Trophoblast cell (in vitro differentiated cells and primary cell): Measurements from ENCODE around the gene TERF2IP.
A peak's percentile ranks its signal among the peaks of the same experiment; 100 is the strongest.

Source experiments
- DNase-seq, 2 donors: peaks; one replicate each; pipeline ENCODE4 v3.0.0-alpha.2; 2016
- H2AFZ ChIP-seq: 2 replicates; pipeline ENCODE4 v1.6.1; 2013; ENCODE audit warnings: low read length, moderate library complexity, mild to moderate bottlenecking; ENCODE audit not compliant: insufficient read depth, poor library complexity
- H2AK5ac ChIP-seq: 2 replicates; pipeline ENCODE4 v1.6.1; 2013; ENCODE audit warnings: mild to moderate bottlenecking, low read length
- H2BK120ac ChIP-seq: 2 replicates; pipeline ENCODE4 v1.6.1; 2013; ENCODE audit warnings: low read length, mild to moderate bottlenecking, moderate library complexity; ENCODE audit not compliant: insufficient read depth, poor library complexity
- H2BK12ac ChIP-seq: 2 replicates; pipeline ENCODE4 v1.6.1; 2013; ENCODE audit warnings: mild to moderate bottlenecking, low read length, moderate library complexity
- H2BK5ac ChIP-seq: 2 replicates; pipeline ENCODE4 v1.6.1; 2013; ENCODE audit warnings: low read length, low read depth, moderate library complexity, mild to moderate bottlenecking; ENCODE audit not compliant: poor library complexity
- H3K14ac ChIP-seq: 2 replicates; pipeline ENCODE4 v1.6.1; 2013; ENCODE audit warnings: mild to moderate bottlenecking, low read length
- H3K18ac ChIP-seq: 2 replicates; pipeline ENCODE4 v1.6.1; 2013; ENCODE audit warnings: mild to moderate bottlenecking, low read length
- H3K23ac ChIP-seq: 2 replicates; pipeline ENCODE4 v1.6.1; 2013; ENCODE audit warnings: low read length
- H3K27ac ChIP-seq: 2 replicates; pipeline ENCODE4 v1.5.1; 2013; ENCODE audit warnings: low read depth, mild to moderate bottlenecking, inconsistent platforms, low read length, moderate library complexity
- H3K27me3 ChIP-seq: 2 replicates; pipeline ENCODE4 v1.6.1; 2013; ENCODE audit warnings: inconsistent platforms, mild to moderate bottlenecking, low read length, moderate library complexity; ENCODE audit not compliant: insufficient read depth
- H3K36me3 ChIP-seq, 2 experiments: 1 replicate in 1 of 2; 2 replicates in 1 of 2; pipeline ENCODE4 v1.6.1; 2013; ENCODE audit warnings: low read length in 2 of 2, mild to moderate bottlenecking in 2 of 2, moderate library complexity in 1 of 2; ENCODE audit not compliant: insufficient read depth in 2 of 2, control insufficient read depth in 1 of 2
- H3K4ac ChIP-seq: 2 replicates; pipeline ENCODE4 v1.6.1; 2013; ENCODE audit warnings: low read depth, mild to moderate bottlenecking, low read length, moderate library complexity
- H3K4me1 ChIP-seq, 2 experiments: 1 replicate in 1 of 2; 2 replicates in 1 of 2; pipeline ENCODE4 v1.6.1; 2013; ENCODE audit warnings: low read length in 2 of 2, mild to moderate bottlenecking in 2 of 2, moderate library complexity in 1 of 2; ENCODE audit not compliant: insufficient read depth in 2 of 2, control insufficient read depth in 1 of 2
- H3K4me2 ChIP-seq: 2 replicates; pipeline ENCODE4 v1.6.1; 2013; ENCODE audit warnings: inconsistent platforms, mild to moderate bottlenecking, low read length, moderate library complexity
- H3K4me3 ChIP-seq: 2 replicates; pipeline ENCODE4 v1.5.1; 2013; ENCODE audit warnings: mild to moderate bottlenecking, low read depth, low read length, inconsistent platforms
- H3K79me1 ChIP-seq: one replicate; pipeline ENCODE4 v1.6.1; 2013; ENCODE audit warnings: low read length
- H3K79me2 ChIP-seq: 2 replicates; pipeline ENCODE4 v1.6.1; 2013; ENCODE audit warnings: low read length, mild to moderate bottlenecking; ENCODE audit not compliant: control insufficient read depth, insufficient read depth, poor library complexity
- H3K9ac ChIP-seq: 2 replicates; pipeline ENCODE4 v1.6.1; 2013; ENCODE audit warnings: mild to moderate bottlenecking, low read length
- H3K9me3 ChIP-seq: 2 replicates; pipeline ENCODE4 v1.6.1; 2013; ENCODE audit warnings: low read depth, mild to moderate bottlenecking, control low read depth, inconsistent platforms, low read length; ENCODE audit not compliant: insufficient read depth
- H4K12ac ChIP-seq: 2 replicates; pipeline ENCODE4 v1.6.1; 2013; ENCODE audit warnings: low read depth, mild to moderate bottlenecking, low read length, moderate library complexity
- H4K8ac ChIP-seq: 2 replicates; pipeline ENCODE4 v1.6.1; 2013; ENCODE audit warnings: low read depth, mild to moderate bottlenecking, low read length, moderate library complexity
- H4K91ac ChIP-seq: one replicate; pipeline ENCODE4 v1.6.1; 2013; ENCODE audit warnings: low read depth, mild to moderate bottlenecking, low read length, moderate library complexity
- WGBS: extraction: QIAGEN DNeasy Blood & Tissue Kit; methylation state at CpG from one replicate; pipeline ENCODE4 v1.1.7; 2013; ENCODE audit warnings: missing lambda C conversion rate; ENCODE audit not compliant: insufficient read length, insufficient coverage; ENCODE audit errors: extremely low coverage; 5-methylcytosine and 5-hydroxymethylcytosine counted together

Gene TERF2IP

DNA sequence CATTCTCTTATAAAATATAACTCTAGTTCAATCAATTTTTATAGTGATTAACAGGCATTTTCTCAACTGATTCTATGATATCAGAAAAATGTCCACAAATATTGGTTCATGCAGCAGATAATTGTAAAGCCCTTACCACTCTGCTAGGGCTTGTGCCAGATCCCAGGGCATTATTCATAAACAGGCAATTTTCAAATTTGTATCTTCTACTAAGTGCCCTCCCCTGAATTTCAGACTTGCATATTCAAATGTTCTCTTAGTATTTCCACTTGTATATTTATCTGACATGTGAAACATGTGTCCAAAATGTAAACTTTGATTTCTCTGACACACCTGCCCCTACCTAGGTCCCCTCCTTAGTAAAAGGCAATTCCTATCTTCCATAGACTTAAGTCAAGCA, 19.9 kb downstream of the TERF2IP start:
- no peak overlapping the region for H4K91ac ChIP-seq
- H4K12ac ChIP-seq, result no peak overlapping the region
- no peaks in the 10 kb centered on the region for H3K79me2 ChIP-seq
- H3K27me3 ChIP-seq, result no peaks in the 10 kb centered on the region
- no peak overlapping the region for H3K4me2 ChIP-seq
- no peak overlapping the region for H3K18ac ChIP-seq
- no peaks in the 10 kb centered on the region for H3K4me1 ChIP-seq
- H2BK5ac ChIP-seq, result no peak overlapping the region
- H2AFZ ChIP-seq, result no peak overlapping the region
- no peak overlapping the region for H3K14ac ChIP-seq
- H3K9me3 ChIP-seq, result no peaks in the 10 kb centered on the region
- no peak overlapping the region for H3K9ac ChIP-seq
- H3K4me3 ChIP-seq, result no peak overlapping the region
- no peak overlapping the region for H3K27ac ChIP-seq
- DNase-seq, result no peak
- no peaks in the 10 kb centered on the region for H3K79me1 ChIP-seq
- no peaks in the 10 kb centered on the region for H3K36me3 ChIP-seq
- no peak overlapping the region for H2BK12ac ChIP-seq
- no peak overlapping the region for H4K8ac ChIP-seq
- no peak overlapping the region for H3K4ac ChIP-seq
- H3K23ac ChIP-seq, result no peak overlapping the region
- H2BK120ac ChIP-seq, result no peak overlapping the region
- no peak overlapping the region for H2AK5ac ChIP-seq

DNA sequence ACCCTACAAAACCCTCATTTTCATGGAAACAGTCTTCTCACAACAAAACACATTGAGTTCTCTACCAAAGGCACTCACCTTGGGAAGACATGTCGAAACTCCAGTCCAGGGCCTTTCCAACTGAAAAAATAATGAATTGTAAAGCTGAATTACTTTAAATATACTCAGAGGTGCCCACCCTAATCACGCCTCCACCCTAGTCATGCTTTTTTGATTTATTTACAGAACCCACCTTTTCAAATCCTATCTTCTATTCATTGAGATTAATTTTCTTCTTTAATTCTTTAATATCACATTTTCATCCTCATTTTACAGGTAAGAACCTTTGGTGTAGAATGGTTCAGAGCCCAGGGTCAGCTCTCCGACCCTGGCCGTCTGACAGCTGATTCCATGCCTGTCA, 29.3 kb downstream of the TERF2IP start, which contains the start of gene CPHXL2:
TSS of gene CPHXL2 (minus strand) at position 101 of the 400 bp plus-strand sequence. CDS start at position 91, 10 bp downstream.
- no peak within 1 kb of the TSS for H2BK5ac ChIP-seq
- H2AFZ ChIP-seq, result no peak within 1 kb of the TSS
- no peaks in the 10 kb centered on the region for H3K9me3 ChIP-seq
- H3K79me1 ChIP-seq, result no peaks in the 10 kb centered on the region
- no peak for DNase-seq
- H3K14ac ChIP-seq, result no peak within 1 kb of the TSS
- H2AK5ac ChIP-seq, result no peak within 1 kb of the TSS
- no peak within 1 kb of the TSS for H4K8ac ChIP-seq
- H3K23ac ChIP-seq, result no peak within 1 kb of the TSS
- H3K27ac ChIP-seq, result no peak within 1 kb of the TSS
- no peak within 1 kb of the TSS for H2BK120ac ChIP-seq
- H4K12ac ChIP-seq, result no peak within 1 kb of the TSS
- H3K4ac ChIP-seq, result no peak within 1 kb of the TSS
- no peak within 1 kb of the TSS for H3K4me2 ChIP-seq
- no peak within 1 kb of the TSS for H3K4me3 ChIP-seq
- H3K4me1 ChIP-seq, result no peaks in the 10 kb centered on the region
- H3K36me3 ChIP-seq, result no peaks in the 10 kb centered on the region
- no peak within 1 kb of the TSS for H4K91ac ChIP-seq
- no peaks in the 10 kb centered on the region for H3K27me3 ChIP-seq
- H3K18ac ChIP-seq, result no peak within 1 kb of the TSS
- WGBS, result no CpG with 5 or more reads among the region's 4 CpGs
- H3K79me2 ChIP-seq, result no peaks in the 10 kb centered on the region
- H2BK12ac ChIP-seq, result no peak within 1 kb of the TSS
- no peak within 1 kb of the TSS for H3K9ac ChIP-seq

DNA sequence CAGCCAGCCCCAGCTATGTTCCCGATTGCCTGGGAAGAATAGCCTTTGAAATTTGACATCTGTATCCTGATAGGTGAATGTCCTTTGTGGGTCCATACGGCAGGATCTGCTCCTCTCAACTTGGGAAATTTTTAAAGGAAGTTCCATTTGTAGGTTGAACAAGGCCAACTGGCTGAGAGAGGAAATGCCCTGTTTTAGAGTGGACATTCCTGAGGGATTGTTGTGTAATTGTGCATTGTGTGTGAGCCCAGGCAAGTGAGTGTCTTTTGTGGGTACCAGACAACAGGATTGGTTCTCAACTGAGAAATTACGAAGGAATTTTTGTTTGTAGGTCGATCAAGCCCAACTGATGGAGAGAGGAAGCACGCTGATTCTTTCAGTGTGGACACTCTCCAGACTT, 31.8 kb downstream of the TERF2IP start:
- peaks cover 9% of the 10 kb centered on the region for H3K9me3 ChIP-seq
- no peak overlapping the region for H2BK5ac ChIP-seq
- no peak overlapping the region for H2BK120ac ChIP-seq
- H3K27ac ChIP-seq, result no peak overlapping the region
- WGBS, result no CpG with 5 or more reads among the region's 5 CpGs
- no peaks in the 10 kb centered on the region for H3K79me1 ChIP-seq
- H3K79me2 ChIP-seq, result no peaks in the 10 kb centered on the region
- H4K8ac ChIP-seq, result no peak overlapping the region
- no peak overlapping the region for H3K4me2 ChIP-seq
- H3K27me3 ChIP-seq, result no peaks in the 10 kb centered on the region
- no peak overlapping the region for H3K23ac ChIP-seq
- no peak overlapping the region for H3K4me3 ChIP-seq
- H3K4me1 ChIP-seq, result no peaks in the 10 kb centered on the region
- H2BK12ac ChIP-seq, result no peak overlapping the region
- H4K91ac ChIP-seq, result no peak overlapping the region
- H3K18ac ChIP-seq, result no peak overlapping the region
- H3K14ac ChIP-seq, result no peak overlapping the region
- H3K9ac ChIP-seq, result no peak overlapping the region
- H4K12ac ChIP-seq, result no peak overlapping the region
- H2AK5ac ChIP-seq, result no peak overlapping the region
- H3K4ac ChIP-seq, result no peak overlapping the region
- no peak for DNase-seq
- H3K36me3 ChIP-seq, result no peaks in the 10 kb centered on the region
- H2AFZ ChIP-seq, result no peak overlapping the region

DNA sequence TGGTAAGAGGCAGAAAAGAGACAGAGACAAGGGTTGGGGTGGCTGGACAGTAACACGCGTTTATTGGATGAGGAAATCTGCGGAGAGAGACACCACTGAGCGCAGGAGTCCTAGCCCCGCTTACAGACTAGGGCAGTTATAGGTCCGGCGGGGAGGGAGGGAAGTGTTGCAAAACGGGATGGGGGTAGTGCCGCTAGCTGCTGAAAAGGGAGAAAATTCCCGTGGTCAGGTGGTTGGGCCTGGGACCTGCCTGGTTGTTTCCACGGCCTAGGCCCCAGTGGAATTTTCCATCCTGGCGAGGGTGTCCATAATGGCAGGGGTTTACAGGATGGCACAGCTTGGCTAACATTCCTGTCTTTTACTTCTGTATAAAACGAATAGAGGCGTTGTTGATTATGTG, 34.7 kb downstream of the TERF2IP start:
- H4K8ac ChIP-seq, result no peak overlapping the region
- H3K4me3 ChIP-seq, result no peak overlapping the region
- H3K23ac ChIP-seq, result no peak overlapping the region
- no peak overlapping the region for H3K14ac ChIP-seq
- H3K36me3 ChIP-seq, result no peaks in the 10 kb centered on the region
- H2BK120ac ChIP-seq, result no peak overlapping the region
- no peak overlapping the region for H3K9ac ChIP-seq
- no peak overlapping the region for H3K27ac ChIP-seq
- H2AK5ac ChIP-seq, result no peak overlapping the region
- no peak overlapping the region for H2BK5ac ChIP-seq
- H3K9me3 ChIP-seq, result peaks cover 10% of the 10 kb centered on the region
- no peaks in the 10 kb centered on the region for H3K27me3 ChIP-seq
- H4K12ac ChIP-seq, result no peak overlapping the region
- H2AFZ ChIP-seq, result no peak overlapping the region
- H3K79me1 ChIP-seq, result no peaks in the 10 kb centered on the region
- no peak overlapping the region for H3K4me2 ChIP-seq
- H3K4me1 ChIP-seq, result no peaks in the 10 kb centered on the region
- no CpG with 5 or more reads among the region's 14 CpGs for WGBS
- no peak overlapping the region for H2BK12ac ChIP-seq
- H3K18ac ChIP-seq, result no peak overlapping the region
- H4K91ac ChIP-seq, result no peak overlapping the region
- no peak overlapping the region for H3K4ac ChIP-seq
- no peaks in the 10 kb centered on the region for H3K79me2 ChIP-seq
- DNase-seq, result peak in 1 of 2 donors; percentile 43
